H1 (cell line): ENCODE data around the gene CTPS1. TPM values are rescaled to one million over a fixed set of nuclear protein-coding genes. Genes with fewer than 3 reads are reported as not detected.

Experiments
- CTCF ChIA-PET: fragments of 300-600 bp; sonication (Branson Sonifier 250); formaldehyde crosslinking; loops from one replicate; lab custom pipeline; 2021; ENCODE audit not compliant: partially characterized antibody; lab: Charles Lee
- POLR2A ChIA-PET: fragments of 300-600 bp; sonication (Branson Sonifier 250); formaldehyde crosslinking; loops from one replicate; lab custom pipeline; 2021; ENCODE audit warnings: inconsistent platforms; ENCODE audit not compliant: partially characterized antibody; lab: Charles Lee
- DNase-seq, 2 experiments: peaks; one replicate each; pipeline versions ENCODE4 v3.0.0 to v3.0.0-alpha.2; 2010 to 2022; ENCODE audit warnings: low spot score in 2 of 2, low read depth in 1 of 2, mixed read lengths in 1 of 2
- FAIRE-seq: peaks from 2 replicates; lab custom pipeline; 2011; peaks lifted over from hg19 to GRCh38; lab: Jason Lieb, UNC
- H2AFZ ChIP-seq: 2 replicates; pipeline ENCODE4 v1.8.1; 2012; ENCODE audit warnings: low read length, inconsistent platforms
- H2AK5ac ChIP-seq: 2 replicates; pipeline ENCODE4 v1.6.1; 2013; ENCODE audit warnings: low read depth, low read length
- H2BK120ac ChIP-seq: replicated peaks from 2 replicates; pipeline ENCODE3; 2013; ENCODE audit warnings: low read depth, low read length, inconsistent platforms
- H2BK12ac ChIP-seq: 2 replicates; pipeline ENCODE4 v1.6.1; 2013; ENCODE audit warnings: low read depth, low read length
- H2BK15ac ChIP-seq: 2 replicates; pipeline ENCODE4 v1.6.1; 2013; ENCODE audit warnings: low read length
- H2BK20ac ChIP-seq: 2 replicates; pipeline ENCODE4 v1.6.1; 2013; ENCODE audit warnings: low read length
- H2BK5ac ChIP-seq: 2 replicates; pipeline ENCODE4 v1.6.1; 2013; ENCODE audit warnings: low read depth, low read length
- H3K14ac ChIP-seq: 2 replicates; pipeline ENCODE4 v1.6.1; 2013; ENCODE audit warnings: inconsistent platforms; ENCODE audit not compliant: insufficient read length
- H3K18ac ChIP-seq: 2 replicates; pipeline ENCODE4 v1.6.1; 2013; ENCODE audit warnings: low read length; ENCODE audit errors: extremely low read depth
- H3K23ac ChIP-seq: 2 replicates; pipeline ENCODE4 v1.6.1; 2013; ENCODE audit warnings: inconsistent platforms; ENCODE audit not compliant: insufficient read length
- H3K23me2 ChIP-seq: 2 replicates; pipeline ENCODE4 v1.6.1; 2013; ENCODE audit warnings: low read depth, low read length
- H3K27ac ChIP-seq: 2 replicates; pipeline ENCODE4 v1.6.1; 2011; ENCODE audit warnings: low read depth, low read length, inconsistent platforms
- H3K27me3 ChIP-seq, 4 experiments: replicated peaks in 1 of 4; 1 replicate in 1 of 4; 2 replicates in 3 of 4; pipeline versions ENCODE4 v1.6.1 to v1.8.1; 2011 to 2013; ENCODE audit warnings: low read length in 3 of 4, mild to moderate bottlenecking in 3 of 4, inconsistent platforms in 2 of 4, mixed read lengths in 2 of 4, moderate library complexity in 1 of 4; ENCODE audit not compliant: control insufficient read depth in 3 of 4, insufficient read depth in 3 of 4; ENCODE audit errors: extremely low read depth in 1 of 4
- H3K36me3 ChIP-seq, 4 experiments: 2 replicates each; pipeline versions ENCODE4 v1.6.1 to v1.8.1; 2011 to 2013; ENCODE audit warnings: mild to moderate bottlenecking in 4 of 4, low read length in 3 of 4, moderate library complexity in 2 of 4, control low read depth in 1 of 4, inconsistent platforms in 1 of 4; ENCODE audit not compliant: insufficient read depth in 4 of 4, control insufficient read depth in 2 of 4
- H3K4ac ChIP-seq: replicated peaks from 2 replicates; pipeline ENCODE3; 2013; ENCODE audit warnings: low read length, low read depth, mixed read lengths, inconsistent platforms; ENCODE audit not compliant: insufficient read length
- H3K4me1 ChIP-seq, 4 experiments: replicated peaks in 1 of 4; 1 replicate in 1 of 4; 2 replicates in 3 of 4; pipeline versions ENCODE4 v1.6.1 to v1.8.1; 2011 to 2013; ENCODE audit warnings: low read length in 3 of 4, inconsistent platforms in 2 of 4, mixed read lengths in 1 of 4; ENCODE audit not compliant: insufficient read depth in 4 of 4, control insufficient read depth in 3 of 4
- H3K4me2 ChIP-seq, 2 experiments: 2 replicates each; pipeline versions ENCODE4 v1.6.1 to v1.8.1; 2011 to 2013; ENCODE audit warnings: low read depth in 2 of 2, low read length in 2 of 2, control low read depth in 1 of 2, inconsistent platforms in 1 of 2, mild to moderate bottlenecking in 1 of 2; ENCODE audit not compliant: insufficient read depth in 1 of 2
- H3K4me3 ChIP-seq, 4 experiments: fragments of 200-600, 300-600 bp in 1 of 4; sonication (generic), shearing (Covaris generic), sonication (Bioruptor Twin) in 1 of 4; 2 replicates each; pipeline versions ENCODE4 v1.5.1 to v1.8.1; 2011 to 2016; ENCODE audit warnings: low read length in 4 of 4, low read depth in 3 of 4, control low read depth in 2 of 4, inconsistent platforms in 2 of 4, mild to moderate bottlenecking in 2 of 4, mixed read lengths in 1 of 4, moderate library complexity in 1 of 4; ENCODE audit not compliant: insufficient read depth in 2 of 4; ENCODE audit errors: extremely low read depth in 1 of 4
- H3K56ac ChIP-seq: replicated peaks from 2 replicates; pipeline ENCODE3; 2013; ENCODE audit warnings: low read depth, mild to moderate bottlenecking, mixed read lengths, low read length, inconsistent platforms; ENCODE audit not compliant: insufficient read length
- H3K79me1 ChIP-seq: 2 replicates; pipeline ENCODE4 v1.6.1; 2013; ENCODE audit warnings: low read depth, low read length, control low read depth
- H3K79me2 ChIP-seq, 2 experiments: 2 replicates each; pipeline versions ENCODE4 v1.6.1 to v1.8.1; 2012 to 2013; ENCODE audit warnings: low read length in 2 of 2, mild to moderate bottlenecking in 2 of 2, inconsistent platforms in 1 of 2; ENCODE audit not compliant: insufficient read depth in 2 of 2, control insufficient read depth in 1 of 2
- H3K9ac ChIP-seq, 4 experiments: replicated peaks in 1 of 4; 1 replicate in 1 of 4; 2 replicates in 3 of 4; pipeline versions ENCODE4 v1.6.1 to v1.8.1; 2011 to 2013; ENCODE audit warnings: low read depth in 3 of 4, low read length in 3 of 4, control low read depth in 2 of 4, mild to moderate bottlenecking in 2 of 4, moderate library complexity in 2 of 4, inconsistent platforms in 1 of 4; ENCODE audit errors: extremely low read depth in 1 of 4
- H3K9me3 ChIP-seq, 2 experiments: 2 replicates each; pipeline versions ENCODE4 v1.6.1 to v1.8.1; 2012 to 2013; ENCODE audit warnings: mild to moderate bottlenecking in 2 of 2, moderate library complexity in 2 of 2, control low read depth in 1 of 2, inconsistent platforms in 1 of 2, low read depth in 1 of 2, low read length in 1 of 2, mixed read lengths in 1 of 2; ENCODE audit not compliant: insufficient read depth in 2 of 2
- H4K20me1 ChIP-seq, 2 experiments: replicated peaks in 1 of 2; 2 replicates each; pipeline versions ENCODE3 to v1.8.1; 2011 to 2013; ENCODE audit warnings: inconsistent platforms in 2 of 2, low read length in 2 of 2, mild to moderate bottlenecking in 1 of 2; ENCODE audit not compliant: insufficient read depth in 2 of 2, control insufficient read depth in 1 of 2
- H4K5ac ChIP-seq: 2 replicates; pipeline ENCODE4 v1.6.1; 2013; ENCODE audit warnings: low read length, low read depth, mixed read lengths, inconsistent platforms; ENCODE audit not compliant: insufficient read length
- H4K8ac ChIP-seq: 2 replicates; pipeline ENCODE4 v1.8.0; 2013; ENCODE audit warnings: mild to moderate bottlenecking, moderate library complexity, low read length, inconsistent platforms; ENCODE audit not compliant: insufficient read depth; ENCODE audit errors: extremely low read depth
- H4K91ac ChIP-seq: replicated peaks from 2 replicates; pipeline ENCODE3; 2013; ENCODE audit warnings: low read length, mixed read lengths, inconsistent platforms; ENCODE audit not compliant: insufficient read length
- CHD2 ChIP-seq: IDR thresholded peaks from 2 replicates; pipeline ENCODE4 v1.6.1; 2012; ENCODE audit warnings: low read length, improper control_type of control experiment
- TAF7 ChIP-seq: optimal IDR thresholded peaks from 2 replicates; pipeline ENCODE3; 2011; ENCODE audit warnings: low read depth, mild to moderate bottlenecking, inconsistent platforms, low read length, moderate library complexity, borderline replicate concordance
- TBP ChIP-seq: IDR thresholded peaks from 2 replicates; pipeline ENCODE4 v1.6.1; 2011; ENCODE audit warnings: low read depth, low read length, improper control_type of control experiment
- WGBS, 2 experiments: shearing (Covaris generic) in 1 of 2; methylation state at CpG; one replicate each; pipeline versions ENCODE4 v1.1.6 to v1.1.7; 2013 to 2015; ENCODE audit warnings: low lambda C conversion rate in 2 of 2, mixed read lengths in 2 of 2, inconsistent platforms in 1 of 2, low coverage in 1 of 2, missing lambda C conversion rate in 1 of 2; ENCODE audit not compliant: insufficient replicate concordance in 2 of 2, insufficient coverage in 1 of 2, insufficient read length in 1 of 2; ENCODE audit errors: extremely low coverage in 1 of 2, missing lambda C conversion rate in 1 of 2; 5-methylcytosine and 5-hydroxymethylcytosine counted together
- polyA plus RNA-seq, 7 experiments: library from polyadenylated mRNA; depleted of rRNA in 3 of 7; stranded (reverse) in 5 of 7; unstranded in 2 of 7; fragments of >200 nt in 5 of 7; fragments of 200-250 nt in 2 of 7; gene quantifications; 1 replicate in 5 of 7; 2 replicates in 1 of 7; 4 replicates in 1 of 7; pipeline versions ENCODE4 v1.2.1 to v1.2.3, GENCODE V29; 2011 to 2013; ENCODE audit warnings: missing spikeins in 2 of 7, mixed read lengths in 2 of 7
- total RNA-seq: library from RNA; stranded (reverse); fragmentation: NEBNext Ultra II Directional; extraction: Animal tissue kit (Norgen Biotek cat#: 25700); gene quantifications from 2 replicates; pipeline ENCODE4 v1.2.1, GENCODE V29; 2021

CTPS1 gene
- total and polyA plus RNA-seq, 2 of the 8 experiments (the other 6 are each of a cell fraction or from before 2014, with no cell fraction given) = 35.5 to 103 TPM

GRCh38 chr1:40989066-40989465 is 9.6 kb downstream of the CTPS1 start:
- H3K18ac ChIP-seq = no peak overlapping the region

More at GRCh38 chr1:40989066-40989465, 9.6 kb downstream of the CTPS1 start:
- H3K27ac ChIP-seq = no peak overlapping the region
- no peak overlapping the region for H3K4me3 ChIP-seq
- DNase-seq = no peak
- H4K8ac ChIP-seq = no peak overlapping the region
- H3K27me3 ChIP-seq = no peaks in the 10 kb centered on the region
- H2BK120ac ChIP-seq = no peak overlapping the region
- no peak overlapping the region for H3K9ac ChIP-seq
- no peak overlapping the region for H2BK12ac ChIP-seq
- peaks cover 56 to 99% (median 88%) of the 10 kb centered on the region in 4 experiments for H3K36me3 ChIP-seq
- H3K79me2 ChIP-seq = peaks cover 0 to 20% of the 10 kb centered on the region in 2 experiments; a peak in 2 of 4 replicates
- no peak overlapping the region for H4K5ac ChIP-seq
- 97% methylated on average over 5 of the region's 5 CpGs; no CpG with 5 or more reads in 1 of the 2 experiments for WGBS, 2 experiments
- no peak for FAIRE-seq
- 0 out of 2 replicates have a peak, but pooled peaks cover 2% of the 10 kb centered on the region for H3K23me2 ChIP-seq
- TF ChIP-seq CHD2 = no peak
- no peak for TF ChIP-seq TBP
- TF ChIP-seq TAF7 = no peak
- no peaks in the 10 kb centered on the region for H3K4me1 ChIP-seq
- H3K56ac ChIP-seq = no peak overlapping the region
- H2BK20ac ChIP-seq = no peak overlapping the region
- no peak overlapping the region for H3K14ac ChIP-seq
- H4K91ac ChIP-seq = no peak overlapping the region
- no peaks in the 10 kb centered on the region; the same call in 1 of the 2 replicates for H3K79me1 ChIP-seq
- no peak overlapping the region for H3K23ac ChIP-seq
- no peak overlapping the region for H2BK5ac ChIP-seq
- ChIA-PET CTCF (no interaction called here), POLR2A (interaction anchor here (0.7 kb wide), 1 partner anchor 8 kb away, joined by 4 read pairs; no protein-coding TSS in a partner anchor)
- H3K9me3 ChIP-seq = no peaks in the 10 kb centered on the region
- peaks cover 7 to 18% of the 10 kb centered on the region in 2 experiments for H4K20me1 ChIP-seq
- H3K4me2 ChIP-seq = no peak overlapping the region
- no peak overlapping the region for H2BK15ac ChIP-seq
- no peak overlapping the region for H2AFZ ChIP-seq
- no peak overlapping the region for H2AK5ac ChIP-seq
- H3K4ac ChIP-seq = no peak overlapping the region
